Activated CD8-positive, alpha-beta memory T cell treated with anti-CD3 and anti-CD28 coated beads for 4 hours (primary cell): ENCODE data around the gene XCR1.
A peak's percentile ranks its signal among the peaks of the same experiment; 100 is the strongest.

Experiments
- DNase-seq, 2 donors: peaks; one replicate each; pipeline ENCODE4 v3.0.0-alpha.2; 2020; ENCODE audit warnings: low read depth in 2 of 2

XCR1 gene

DNA sequence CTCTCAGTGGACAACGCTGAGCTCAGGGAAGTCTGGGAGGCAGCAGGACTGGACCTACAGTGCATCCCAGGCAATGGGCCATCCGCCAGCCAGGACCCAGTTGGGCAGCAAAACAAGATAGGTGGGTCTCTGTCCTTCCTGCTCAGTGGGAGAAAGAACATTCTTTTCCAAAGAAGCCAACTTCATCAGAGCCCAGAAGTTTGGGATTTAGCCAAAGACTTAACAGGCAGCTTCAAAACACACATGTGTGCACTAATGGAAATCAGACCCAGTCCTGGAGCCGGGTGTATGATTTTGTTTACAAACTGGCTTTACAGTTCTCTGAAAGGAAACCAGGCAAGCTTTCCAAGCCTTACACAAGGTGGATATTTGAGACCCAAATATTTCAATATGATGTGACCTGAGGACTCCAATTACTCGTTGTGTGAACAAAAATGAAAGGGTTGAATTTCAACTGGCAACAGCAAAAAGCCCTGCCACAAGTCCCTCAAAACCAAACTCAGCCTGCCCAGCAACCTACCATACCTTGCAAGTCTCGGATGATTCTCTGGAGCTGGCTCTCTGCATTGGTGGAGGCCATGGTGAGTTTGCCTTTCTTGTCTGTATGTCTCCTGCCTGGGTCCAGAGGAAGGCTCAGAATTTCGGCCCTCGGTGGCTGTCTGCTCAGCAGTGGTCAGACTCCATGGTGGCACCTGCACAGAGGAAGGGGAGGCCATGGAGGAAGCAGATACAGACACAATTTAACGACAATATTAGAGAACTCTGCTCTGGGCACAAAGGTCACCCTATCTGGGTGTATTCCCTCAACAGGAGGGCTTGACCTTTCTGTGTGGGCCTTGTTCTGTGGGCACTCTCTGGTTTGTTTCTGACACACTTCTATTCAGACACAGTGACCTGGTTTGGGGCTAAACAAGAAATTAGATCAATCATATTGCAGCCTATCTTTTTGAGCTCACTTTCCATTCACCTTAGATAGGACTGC, 42.7 kb downstream of the XCR1 start:
- DNase-seq = no peak

DNA sequence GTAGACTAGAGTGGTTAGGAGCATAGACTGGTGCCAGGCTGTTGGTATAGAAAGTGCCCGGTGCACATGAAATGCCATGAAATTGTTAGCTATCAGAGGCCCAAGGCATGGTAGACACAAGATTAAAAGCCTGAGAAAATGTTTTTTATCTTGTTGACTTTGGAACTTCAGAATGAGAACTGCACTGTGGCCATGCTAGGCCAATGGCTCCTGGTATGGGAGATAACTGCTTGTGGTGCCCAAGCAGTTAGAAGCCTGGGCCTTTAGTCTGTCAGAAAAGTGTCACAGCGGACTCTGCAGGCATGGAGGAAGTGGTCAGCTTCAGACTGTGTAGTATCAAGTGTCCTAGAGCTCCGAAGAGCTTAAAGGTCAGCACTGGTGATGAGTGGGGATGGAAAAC, 43.5 kb downstream of the XCR1 start:
- DNase-seq = no peak

DNA sequence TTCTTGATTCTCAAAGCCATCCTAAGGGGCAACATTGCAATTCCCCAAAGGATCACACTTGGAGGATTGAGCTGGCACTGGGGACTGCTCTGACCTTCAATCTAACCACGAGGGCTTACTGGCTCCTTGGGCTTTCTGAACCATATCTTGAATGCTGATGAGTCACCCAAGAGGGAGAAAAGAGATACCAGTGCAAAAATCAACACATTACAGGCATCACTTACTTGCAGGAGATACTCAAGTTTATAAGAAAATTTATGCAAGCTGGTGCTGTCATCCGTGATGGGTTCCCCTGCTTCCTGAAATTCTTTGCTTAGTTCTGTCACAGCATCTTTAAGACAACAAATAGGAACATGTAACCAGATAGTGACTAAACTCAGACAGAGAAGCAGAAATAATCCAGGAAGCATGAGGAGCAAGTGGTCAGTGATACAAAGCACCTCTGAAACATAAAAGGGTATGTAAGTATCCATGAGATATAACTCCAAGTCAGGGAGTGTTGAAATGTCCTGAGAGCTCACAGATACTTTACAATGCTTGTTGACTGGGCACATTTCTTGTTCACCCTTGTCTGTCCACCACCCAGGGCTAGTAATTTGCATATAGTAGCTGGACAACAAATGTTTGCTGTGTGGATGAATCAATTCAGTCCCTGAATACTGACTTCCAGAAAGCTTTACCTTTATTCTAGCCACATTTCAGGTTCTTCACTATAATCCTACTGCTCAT, 45.8 kb downstream of the XCR1 start:
- DNase-seq = no peak

DNA sequence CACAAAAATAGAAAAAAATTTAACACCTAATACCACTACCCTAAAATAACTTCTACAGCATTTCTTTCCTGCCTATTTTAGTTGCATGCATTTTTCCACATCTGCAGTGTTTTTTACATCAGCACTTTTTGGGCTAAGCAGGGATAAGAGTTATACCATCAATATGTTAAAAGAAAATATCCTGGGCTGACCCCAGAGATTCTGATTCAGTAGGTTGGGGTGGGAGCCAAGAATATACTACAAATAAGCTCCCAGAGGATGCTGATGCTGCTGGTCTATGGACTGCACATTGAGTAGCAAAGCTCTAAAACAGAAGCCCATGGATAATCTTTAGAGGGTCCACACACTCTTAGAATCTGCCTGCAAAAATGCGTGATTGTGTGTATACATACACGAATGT, 46.5 kb downstream of the XCR1 start:
- no peak for DNase-seq

GRCh38 chr3:45980229-45980813, 47.0 kb downstream of the XCR1 start:
- DNase-seq = no peak

- no peak for DNase-seq
These were observed 47.9 kb downstream of the XCR1 start for GRCh38 chr3:45979378-45979777.

DNA sequence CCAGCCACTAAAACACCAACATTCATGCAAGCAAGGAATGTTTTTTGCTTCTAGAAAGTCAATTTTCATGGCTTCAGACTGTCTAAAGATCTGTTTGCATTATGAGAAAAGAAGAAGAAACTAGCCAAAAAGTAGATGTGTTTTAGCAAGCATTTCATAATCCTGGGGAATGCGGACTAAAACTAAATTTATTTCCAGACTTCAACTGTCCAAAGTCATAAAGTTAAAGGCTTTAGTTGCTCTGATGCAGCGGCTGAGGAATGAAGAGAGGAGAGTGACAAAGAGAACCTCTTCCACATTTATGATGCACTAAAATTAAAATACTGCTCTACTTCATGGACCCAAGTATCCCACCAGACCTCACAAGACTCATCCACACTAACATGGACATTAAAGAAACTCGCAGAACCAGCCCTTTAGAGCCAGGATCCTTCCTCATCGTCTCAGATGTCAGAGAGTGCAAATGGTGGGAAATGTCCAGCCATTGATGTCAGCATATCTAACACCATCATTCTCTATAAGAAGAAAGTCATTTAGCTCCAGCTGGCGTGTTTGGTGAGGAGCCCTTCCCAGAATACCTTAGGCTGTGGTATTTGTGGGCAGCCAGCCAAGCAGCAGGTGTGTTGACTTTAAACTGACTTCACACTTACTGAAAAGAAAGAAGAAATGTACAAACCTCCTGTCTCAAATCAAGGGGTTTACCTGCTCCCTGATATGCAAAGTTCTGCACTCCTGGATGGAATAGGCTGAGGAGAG, 49.1 kb downstream of the XCR1 start:
- DNase-seq = no peak

GRCh38 chr3:45976191-45977091, 50.8 kb downstream of the XCR1 start:
- peak in 1 of 2 donors; percentile 16 for DNase-seq

DNA sequence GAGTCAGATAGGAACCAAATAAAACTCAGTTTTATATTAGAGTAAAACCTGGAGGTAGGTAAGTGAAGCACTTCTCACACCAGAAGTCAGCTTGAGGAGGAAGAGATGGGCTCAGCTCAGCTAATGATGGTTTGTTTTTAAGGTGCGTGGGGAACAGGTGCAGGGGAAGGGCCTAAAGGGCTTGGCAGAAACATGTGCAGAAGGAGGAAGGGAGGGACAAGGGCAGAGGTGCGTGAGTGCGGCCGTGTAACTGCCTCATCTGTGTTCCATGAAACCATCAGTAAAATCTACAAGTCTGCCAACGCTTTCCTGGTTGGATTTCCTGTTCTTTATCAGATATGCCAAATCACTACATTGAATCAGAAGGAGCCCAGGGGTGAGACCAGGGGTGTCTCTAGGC, 51.6 kb downstream of the XCR1 start:
- DNase-seq = peak in 1 of 2 donors; percentile 5

GRCh38 chr3:45974686-45975085, 52.6 kb downstream of the XCR1 start:
- DNase-seq = no peak

GRCh38 chr3:45972534-45973402, 54.5 kb downstream of the XCR1 start:
- DNase-seq = no peak

DNA sequence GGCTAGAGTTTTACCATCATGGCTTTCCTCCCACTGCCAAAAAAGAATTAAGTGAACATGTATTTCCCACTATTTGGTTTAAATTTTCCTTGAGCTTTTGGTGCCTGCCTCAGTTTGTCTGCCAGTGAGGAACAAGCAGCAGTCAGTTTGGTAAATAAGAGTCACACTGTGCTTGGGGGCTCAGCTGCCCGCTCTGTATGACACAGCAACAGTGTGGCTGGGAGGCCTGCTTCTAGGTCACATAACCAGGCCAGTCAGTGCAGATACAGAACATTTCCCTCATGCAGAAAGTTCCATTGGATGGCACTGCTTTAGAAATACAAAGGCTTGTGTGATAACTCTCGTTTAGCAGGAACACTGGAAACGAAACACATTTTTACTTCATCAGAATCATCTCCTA, 57.3 kb downstream of the XCR1 start:
- DNase-seq = no peak

DNA sequence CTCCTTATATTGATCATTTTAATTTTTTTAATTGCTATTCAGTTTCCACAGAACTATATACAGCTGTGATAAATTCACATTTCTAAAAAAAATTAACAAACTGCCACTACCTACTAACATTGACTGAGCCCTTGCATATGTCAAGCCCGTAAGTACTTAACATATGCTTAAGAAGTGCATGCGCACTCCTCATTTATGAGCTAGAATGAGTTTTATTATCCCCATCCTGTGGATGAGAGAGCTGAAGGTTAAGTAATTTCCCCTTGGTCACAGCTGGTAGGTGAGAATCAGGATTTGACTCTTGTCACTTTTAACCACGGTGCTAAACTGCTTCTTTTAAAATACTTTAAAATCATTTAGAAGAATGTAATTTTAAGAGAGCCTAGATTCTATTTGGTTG, 58.2 kb downstream of the XCR1 start:
- no peak for DNase-seq

DNA sequence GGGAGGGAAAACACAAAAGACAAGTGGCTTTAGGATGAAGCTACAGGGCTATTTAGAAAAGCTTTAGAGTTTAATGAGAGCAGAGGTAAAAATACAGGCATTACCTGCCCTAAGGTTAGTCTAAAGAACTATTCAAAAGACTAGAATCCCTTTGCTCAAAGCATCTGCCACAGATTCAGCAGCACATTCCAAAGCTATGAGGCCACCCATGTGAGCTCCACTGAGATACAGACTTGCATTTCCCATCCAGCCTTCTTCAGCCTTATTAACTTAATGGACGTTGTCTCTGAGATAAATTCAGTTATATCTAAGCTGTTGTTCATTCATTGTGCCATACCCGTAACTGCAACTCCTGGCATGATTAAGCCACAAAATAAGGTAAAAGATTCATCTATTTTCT, 58.6 kb downstream of the XCR1 start:
- no peak for DNase-seq

DNA sequence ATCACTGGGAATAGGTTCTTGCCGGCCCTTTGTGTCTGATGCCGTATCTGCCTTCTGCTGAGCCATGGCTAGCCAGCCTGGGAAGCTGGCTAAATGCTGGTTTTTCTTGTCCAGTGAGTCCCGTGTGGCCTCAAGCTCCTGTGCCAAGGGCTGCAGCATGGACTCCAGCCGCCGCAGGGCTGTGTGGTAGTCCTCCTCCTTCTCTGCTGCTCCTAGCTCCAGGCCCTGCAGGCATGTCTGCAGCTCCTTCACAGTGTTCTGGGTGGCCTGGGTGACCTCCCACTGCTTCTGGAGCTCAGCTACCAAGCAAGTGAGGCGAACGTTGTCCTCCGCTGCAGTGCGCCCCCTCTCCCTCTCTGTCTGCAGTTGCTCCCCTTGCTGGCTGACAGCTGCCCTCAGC, 59.1 kb downstream of the XCR1 start:
- DNase-seq = no peak

- no peak for DNase-seq
These were observed 59.6 kb downstream of the XCR1 start for GRCh38 chr3:45967724-45968123.
